Smooth muscle cell (in vitro differentiated cells): ENCODE data around the gene JMJD1C. TPM values are rescaled to one million over a fixed set of nuclear protein-coding genes. Genes with fewer than 3 reads are reported as not detected.

Source experiments
- DNase-seq: peaks from one replicate; lab custom pipeline; 2025; ENCODE audit not compliant: unreplicated experiment; lab: John Stamatoyannopoulos, UW
- H2AFZ ChIP-seq: fragments of 200-600 bp; sonication (generic); 2 replicates; pipeline ENCODE4 v1.6.0; 2016; ENCODE audit warnings: antibody characterized with exemption, low read depth, mild to moderate bottlenecking
- H3F3A ChIP-seq: fragments of 200-600 bp; sonication (generic); 2 replicates; pipeline ENCODE4 v1.6.0; 2017; ENCODE audit warnings: antibody characterized with exemption, low read depth
- H3K27ac ChIP-seq: fragments of 200-600 bp; sonication (generic); 2 replicates; pipeline ENCODE4 v1.5.1; 2016; ENCODE audit warnings: low read depth, mild to moderate bottlenecking
- H3K27me3 ChIP-seq: fragments of 200-600 bp; sonication (generic); 2 replicates; pipeline ENCODE4 v1.6.1; 2016; ENCODE audit warnings: low read depth, mild to moderate bottlenecking
- H3K36me3 ChIP-seq: fragments of 200-600 bp; sonication (generic); 2 replicates; pipeline ENCODE4 v1.5.1; 2016; ENCODE audit warnings: low read depth
- H3K4me1 ChIP-seq: fragments of 200-600 bp; sonication (generic); 2 replicates; pipeline ENCODE4 v1.5.1; 2016; ENCODE audit warnings: low read depth
- H3K4me2 ChIP-seq: fragments of 200-600 bp; sonication (generic); 2 replicates; pipeline ENCODE4 v1.6.0; 2016; ENCODE audit warnings: mild to moderate bottlenecking
- H3K4me3 ChIP-seq: fragments of 200-600 bp; sonication (generic); 2 replicates; pipeline ENCODE4 v1.5.1; 2016; ENCODE audit warnings: mild to moderate bottlenecking
- H3K79me2 ChIP-seq: fragments of 200-600 bp; sonication (generic); 2 replicates; pipeline ENCODE4 v1.6.0; 2016; ENCODE audit warnings: low read depth, mild to moderate bottlenecking
- H3K9ac ChIP-seq: fragments of 200-600 bp; sonication (generic); 2 replicates; pipeline ENCODE4 v1.6.0; 2016; ENCODE audit warnings: low read depth
- H3K9me3 ChIP-seq: fragments of 200-600 bp; sonication (generic); replicated peaks from 2 replicates; pipeline ENCODE4 v1.5.1; 2016; ENCODE audit warnings: low read depth
- H4K20me1 ChIP-seq: fragments of 200-600 bp; sonication (generic); 2 replicates; pipeline ENCODE4 v1.6.0; 2016; ENCODE audit warnings: low read depth
- WGBS: methylation state at CpG from one replicate; pipeline ENCODE4 v1.1.7; 2016; ENCODE audit warnings: low lambda C conversion rate; 5-methylcytosine and 5-hydroxymethylcytosine counted together
- polyA plus RNA-seq: library from polyadenylated mRNA; unstranded; fragments of >200 nt; fragmentation: Nextera tagmentation; extraction: Ambion mirVana; gene quantifications from 2 replicates; pipeline ENCODE4 v1.2.1, GENCODE V29; 2016
- total RNA-seq: library from RNA; depleted of rRNA; stranded (reverse); fragments of >200 nt; gene quantifications from 2 replicates; pipeline ENCODE4 v1.2.3, GENCODE V29; 2014
- TF ChIP-seq, protein P1 (sequence below): fragments of 200-600 bp; sonication (generic); IDR thresholded peaks from 2 replicates; pipeline ENCODE4 v1.5.1; 2017; ENCODE audit warnings: borderline replicate concordance, mild to moderate bottlenecking, antibody characterized with exemption; ENCODE audit not compliant: insufficient read depth, poor library complexity, severe bottlenecking

The JMJD1C gene
- total and polyA plus RNA-seq, 2 experiments from 2014 or later, result 28.5 to 132 TPM

DNA sequence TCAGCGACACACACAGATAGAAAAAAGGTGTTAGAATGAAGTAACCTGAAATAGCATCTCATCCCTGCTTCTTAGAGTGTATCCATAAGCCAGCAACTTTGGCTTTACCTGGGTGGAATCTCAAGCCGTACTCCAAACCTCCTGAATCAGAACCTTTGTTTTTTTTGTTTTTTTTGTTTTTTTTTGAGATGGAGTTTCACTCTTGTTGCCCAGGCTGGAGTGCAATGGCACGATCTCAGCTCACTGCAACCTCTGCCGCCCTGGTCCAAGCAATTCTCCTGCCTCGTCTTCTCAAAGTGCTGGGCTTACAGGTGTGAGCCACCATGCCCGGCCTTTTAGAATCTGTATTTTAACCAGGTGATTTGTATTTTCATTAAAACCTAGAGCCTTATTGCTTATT lies 323.6 kb downstream of the JMJD1C start:
- no peak overlapping the region for H3K4me2 ChIP-seq
- H3K79me2 ChIP-seq, result peaks cover 99% of the 10 kb centered on the region
- no peaks in the 10 kb centered on the region for H3K36me3 ChIP-seq
- TF ChIP-seq, protein P1, sequence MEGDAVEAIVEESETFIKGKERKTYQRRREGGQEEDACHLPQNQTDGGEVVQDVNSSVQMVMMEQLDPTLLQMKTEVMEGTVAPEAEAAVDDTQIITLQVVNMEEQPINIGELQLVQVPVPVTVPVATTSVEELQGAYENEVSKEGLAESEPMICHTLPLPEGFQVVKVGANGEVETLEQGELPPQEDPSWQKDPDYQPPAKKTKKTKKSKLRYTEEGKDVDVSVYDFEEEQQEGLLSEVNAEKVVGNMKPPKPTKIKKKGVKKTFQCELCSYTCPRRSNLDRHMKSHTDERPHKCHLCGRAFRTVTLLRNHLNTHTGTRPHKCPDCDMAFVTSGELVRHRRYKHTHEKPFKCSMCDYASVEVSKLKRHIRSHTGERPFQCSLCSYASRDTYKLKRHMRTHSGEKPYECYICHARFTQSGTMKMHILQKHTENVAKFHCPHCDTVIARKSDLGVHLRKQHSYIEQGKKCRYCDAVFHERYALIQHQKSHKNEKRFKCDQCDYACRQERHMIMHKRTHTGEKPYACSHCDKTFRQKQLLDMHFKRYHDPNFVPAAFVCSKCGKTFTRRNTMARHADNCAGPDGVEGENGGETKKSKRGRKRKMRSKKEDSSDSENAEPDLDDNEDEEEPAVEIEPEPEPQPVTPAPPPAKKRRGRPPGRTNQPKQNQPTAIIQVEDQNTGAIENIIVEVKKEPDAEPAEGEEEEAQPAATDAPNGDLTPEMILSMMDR, result no peak
- no peak overlapping the region for H3K27ac ChIP-seq
- H2AFZ ChIP-seq, result no peak overlapping the region
- no peaks in the 10 kb centered on the region for H3K9me3 ChIP-seq
- H3K4me1 ChIP-seq, result no peaks in the 10 kb centered on the region
- H4K20me1 ChIP-seq, result peaks cover 100% of the 10 kb centered on the region
- H3F3A ChIP-seq, result no peaks in the 10 kb centered on the region
- no peak overlapping the region for H3K9ac ChIP-seq
- WGBS, result 95% methylated on average over 6 of the region's 6 CpGs
- no peaks in the 10 kb centered on the region for H3K27me3 ChIP-seq
- DNase-seq, result no peak
- no peak overlapping the region for H3K4me3 ChIP-seq

GRCh38 chr10:63140077-63140476 lies 325.7 kb downstream of the JMJD1C start:
- Histone ChIP-seq H3K36me3 (no peaks in the 10 kb centered on the region), H3K4me2 (no peak overlapping the region), H3K9me3 (no peaks in the 10 kb centered on the region), H3K27me3 (no peaks in the 10 kb centered on the region), H4K20me1 (peaks cover 100% of the 10 kb centered on the region), H3K4me3 (no peak overlapping the region), H3K79me2 (peaks cover 99% of the 10 kb centered on the region), H3K27ac (no peak overlapping the region), H2AFZ (no peak overlapping the region), H3F3A (no peaks in the 10 kb centered on the region), H3K9ac (no peak overlapping the region), H3K4me1 (peaks cover 3% of the 10 kb centered on the region)
- TF ChIP-seq, protein P1, result no peak
- DNase-seq, result no peak
- 66% methylated on average over 3 of the region's 3 CpGs for WGBS

- Histone ChIP-seq H3K4me1 (peaks cover 14% of the 10 kb centered on the region), H3K79me2 (peaks cover 90% of the 10 kb centered on the region), H3K4me2 (peak overlapping the region; percentile 41), H3F3A (no peaks in the 10 kb centered on the region), H3K27me3 (no peaks in the 10 kb centered on the region), H3K27ac (peak overlapping the region; percentile 30), H2AFZ (no peak overlapping the region), H3K9me3 (no peaks in the 10 kb centered on the region), H3K36me3 (no peaks in the 10 kb centered on the region), H4K20me1 (peaks cover 82% of the 10 kb centered on the region), H3K4me3 (no peak overlapping the region), H3K9ac (no peak overlapping the region)
- DNase-seq, result no peak
- 54% methylated on average over 2 of the region's 2 CpGs for WGBS
- TF ChIP-seq, protein P1, result no peak
Observed at GRCh38 chr10:63137306-63137705, 328.5 kb downstream of the JMJD1C start.

DNA sequence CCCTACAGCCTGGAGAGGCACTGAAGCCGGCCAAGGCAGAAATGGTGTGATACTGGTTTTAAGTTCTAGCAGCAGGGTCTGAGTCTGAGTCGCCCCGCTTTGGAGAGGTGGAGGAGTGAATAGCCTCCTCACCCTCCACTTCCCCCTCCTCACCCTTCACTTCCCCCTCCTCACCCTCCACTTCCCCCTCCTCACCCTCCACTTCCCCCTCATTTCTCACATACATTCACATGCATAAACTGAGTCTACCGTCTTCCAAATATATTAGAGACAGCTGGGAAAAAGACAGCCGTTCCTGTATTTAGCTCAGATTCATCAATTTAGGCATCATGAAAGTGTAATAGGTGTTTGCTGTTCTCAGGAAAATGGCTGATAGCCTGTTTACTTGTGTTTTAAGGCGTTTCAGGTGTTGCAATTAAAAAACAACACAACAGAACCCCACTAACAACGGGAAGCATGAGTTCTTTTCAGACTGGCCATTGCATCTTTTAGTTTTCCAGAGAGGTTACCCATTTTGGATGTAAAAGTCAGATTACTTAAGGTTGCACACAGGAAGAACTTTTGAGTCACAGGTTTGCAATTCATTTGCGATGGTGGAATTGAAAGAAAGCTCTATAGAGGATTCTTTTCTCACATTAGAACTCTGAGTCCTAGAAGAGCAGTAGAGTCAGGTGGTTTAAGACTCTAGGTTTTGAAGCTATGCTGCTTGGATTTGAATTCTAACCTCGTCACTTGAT lies 331.8 kb downstream of the JMJD1C start:
- Histone ChIP-seq H3K9ac (peak overlapping the region; percentile 98), H3K36me3 (no peaks in the 10 kb centered on the region), H3K27me3 (no peaks in the 10 kb centered on the region), H4K20me1 (peaks cover 49% of the 10 kb centered on the region), H3K27ac (peak overlapping the region; percentile 94), H3F3A (no peaks in the 10 kb centered on the region), H3K4me3 (peak overlapping the region; percentile 96), H3K4me1 (peaks cover 14% of the 10 kb centered on the region), H3K9me3 (no peaks in the 10 kb centered on the region), H3K79me2 (peaks cover 57% of the 10 kb centered on the region), H2AFZ (peak overlapping the region; percentile 67), H3K4me2 (peak overlapping the region; percentile 99)
- TF ChIP-seq, protein P1, result no peak
- WGBS, result 14% methylated on average over 9 of the region's 9 CpGs
- DNase-seq, result no peak
